Measurements from ENCODE around the gene COX4I1.
"Not testable (repeated sequence)": the region's sequence is repeated elsewhere in the genome, so short reads cannot be mapped to it uniquely, and the experiment has no call there.

The COX4I1 gene

GRCh38 chr16:85800321-85800669 lies 800 bp downstream of the COX4I1 start:
- no peak for DNase-seq (ENCODE audit: low read depth in 2 of 2)

DNA sequence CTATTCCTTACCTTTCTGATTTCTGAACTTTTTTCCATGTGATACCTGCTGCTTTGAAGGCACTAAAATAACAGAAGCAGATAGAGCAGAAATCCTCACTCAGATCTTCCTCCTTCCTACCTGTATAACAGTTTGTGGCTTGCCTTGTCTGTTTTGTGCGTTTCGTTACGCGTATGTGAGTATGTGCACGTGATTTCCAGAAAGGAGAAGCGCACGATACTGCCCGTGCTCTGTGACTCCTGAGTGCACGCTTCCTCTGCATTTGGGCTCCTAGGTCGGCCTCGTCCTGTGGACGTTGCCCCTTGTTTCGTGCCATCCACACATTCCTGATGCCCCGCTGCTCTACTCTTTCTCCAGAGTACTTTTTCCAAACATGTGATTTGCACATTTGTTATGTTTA lies 4.1 kb downstream of the COX4I1 start:
- DNase-seq (ENCODE audit: low read depth in 2 of 2), result no peak

- no peak for DNase-seq (ENCODE audit: low read depth in 2 of 2)
Observed at GRCh38 chr16:85805442-85806045, 6.0 kb downstream of the COX4I1 start.

GRCh38 chr16:85806539-85806938 lies 7.0 kb downstream of the COX4I1 start:
- no peak for DNase-seq (ENCODE audit: low read depth in 2 of 2)

DNA sequence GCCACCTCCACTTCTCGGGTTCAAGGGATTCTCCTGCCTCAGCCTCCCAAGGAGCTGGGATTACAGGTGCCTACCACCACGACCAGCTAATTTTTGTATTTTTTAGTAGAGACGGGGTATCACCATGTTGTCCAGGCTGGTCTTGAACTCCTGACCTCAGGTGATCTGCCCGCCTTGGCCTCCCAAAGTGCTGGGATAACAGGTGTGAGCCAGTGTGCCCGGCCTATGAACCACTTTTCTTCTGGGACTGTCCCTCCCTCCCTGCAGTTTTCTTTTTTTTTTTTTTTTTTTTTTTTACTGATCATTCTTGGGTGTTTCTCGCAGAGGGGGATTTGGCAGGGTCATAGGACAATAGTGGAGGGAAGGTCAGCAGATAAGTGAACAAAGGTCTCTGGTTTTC lies 7.8 kb downstream of the COX4I1 start:
- not testable (repeated sequence) for DNase-seq (ENCODE audit: low read depth in 2 of 2)

GRCh38 chr16:85808104-85808503 lies 8.6 kb downstream of the COX4I1 start:
- DNase-seq (ENCODE audit: low read depth in 2 of 2), result not testable (repeated sequence)

DNA sequence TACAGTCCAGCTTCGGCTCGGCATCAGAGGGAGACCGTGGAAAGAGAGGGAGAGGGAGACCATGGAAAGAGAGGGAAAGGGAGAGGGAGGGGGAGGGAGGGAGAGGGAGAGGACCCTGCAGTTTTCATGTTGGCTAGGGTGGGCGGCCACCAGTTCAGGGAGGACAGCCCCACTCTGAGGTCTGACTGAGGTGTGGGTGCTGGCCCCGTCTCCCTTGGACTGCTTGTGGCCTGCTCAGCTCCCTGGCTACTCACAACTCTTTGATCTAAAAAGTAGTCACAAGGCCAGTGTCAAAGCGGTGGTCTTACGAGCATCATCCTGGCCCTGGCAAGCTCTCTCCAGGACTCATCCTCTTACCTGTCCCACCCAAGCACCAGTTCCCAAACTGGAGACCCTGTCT lies 9.4 kb downstream of the COX4I1 start:
- no peak for DNase-seq (ENCODE audit: low read depth in 2 of 2)

GRCh38 chr16:85809645-85810044 lies 10.2 kb downstream of the COX4I1 start:
- DNase-seq (ENCODE audit: low read depth in 2 of 2), result no peak

DNA sequence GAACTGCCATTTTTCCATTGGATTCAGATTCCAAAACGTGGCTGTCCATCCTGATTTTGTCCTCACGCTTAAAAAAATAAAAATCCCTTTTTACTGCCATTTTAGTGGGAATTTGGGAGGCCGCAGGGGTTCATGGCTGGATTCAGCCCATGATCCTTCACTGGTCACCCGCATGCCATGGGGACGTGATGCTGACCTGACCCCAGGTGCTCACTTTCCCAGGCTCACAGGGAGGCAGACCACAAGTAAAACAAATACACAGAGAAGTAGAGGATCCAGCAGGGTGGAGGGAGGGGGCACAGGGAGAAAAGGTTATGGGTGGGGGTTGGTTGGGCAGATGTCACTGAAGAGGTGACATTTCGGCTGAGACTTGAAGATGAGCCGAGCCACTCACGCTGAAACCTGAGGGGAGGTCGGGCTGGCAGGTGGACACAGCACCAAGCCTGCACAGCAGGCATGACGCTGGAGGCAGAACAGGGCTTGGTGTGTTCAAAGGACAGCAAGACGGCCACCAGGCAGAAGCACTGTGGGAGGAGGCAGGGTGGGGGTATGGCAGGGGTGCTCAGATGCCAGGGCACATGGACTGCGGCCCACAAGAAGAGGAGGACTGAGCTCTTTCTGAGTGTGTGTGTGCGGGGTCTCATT lies 10.7 kb downstream of the COX4I1 start:
- no peak for DNase-seq (ENCODE audit: low read depth in 2 of 2)

DNA sequence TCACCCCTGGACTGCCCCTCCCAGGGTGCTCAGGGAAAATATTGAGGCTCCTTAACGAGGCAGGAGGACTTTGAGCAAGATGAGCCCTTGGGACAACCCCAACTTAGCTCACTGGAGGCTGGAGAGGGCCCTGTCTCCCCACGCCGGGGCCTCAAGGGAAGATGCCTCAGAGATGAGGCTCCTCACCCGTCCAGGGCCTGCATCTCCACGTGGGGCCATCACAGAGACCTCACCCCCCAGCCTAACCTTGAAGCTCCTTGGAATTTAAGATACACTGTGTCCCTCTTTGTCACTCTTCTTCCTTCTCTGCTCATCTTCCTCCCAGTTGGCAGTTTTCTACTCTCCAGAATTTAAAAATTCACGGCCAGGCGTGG lies 11.2 kb downstream of the COX4I1 start:
- no peak for DNase-seq (ENCODE audit: low read depth in 2 of 2)

- DNase-seq (ENCODE audit: low read depth in 2 of 2), result no peak
Observed at GRCh38 chr16:85812031-85812807, 12.7 kb downstream of the COX4I1 start.

DNA sequence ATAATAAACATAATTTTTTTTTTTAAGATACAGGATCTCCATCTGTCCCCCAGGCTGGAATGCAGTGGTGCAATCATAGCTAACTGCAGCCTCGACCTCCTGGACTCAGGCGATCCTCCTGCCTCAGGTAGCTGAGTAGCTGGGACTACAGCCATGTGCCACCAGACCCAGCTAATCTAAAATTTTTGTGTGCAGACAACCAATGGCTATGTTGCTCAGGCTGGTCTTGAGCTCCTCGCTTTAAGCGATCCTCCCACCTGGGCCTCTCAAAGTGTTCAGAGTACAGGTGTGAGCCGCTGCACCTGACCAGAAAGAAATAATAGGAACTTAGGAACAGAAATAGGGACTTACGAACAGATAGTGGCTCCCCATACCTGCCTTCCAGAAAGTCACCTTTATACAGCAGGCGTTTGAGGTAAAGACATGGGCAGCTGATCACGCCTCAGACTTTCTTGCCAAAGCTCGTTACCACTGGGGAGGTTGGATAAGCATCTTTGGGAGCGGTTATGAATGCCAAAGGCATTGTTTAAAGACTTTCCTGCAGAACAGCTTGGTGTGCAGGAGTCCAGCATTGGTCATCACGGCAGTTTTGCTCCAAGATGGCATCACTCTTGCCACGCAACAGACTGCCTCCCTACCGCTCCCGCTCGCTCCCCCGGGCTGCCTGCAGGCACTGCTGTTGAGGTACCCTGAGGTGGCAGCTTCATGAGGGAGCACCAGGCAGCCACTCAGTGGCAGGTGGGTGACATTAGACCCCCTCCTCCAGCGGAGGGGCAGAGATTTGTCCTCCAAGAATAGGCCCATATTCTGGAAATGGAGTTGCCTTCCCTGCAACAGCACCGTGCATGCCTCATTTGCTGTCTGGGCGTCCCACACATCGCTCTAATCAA lies 13.6 kb downstream of the COX4I1 start:
- no peak for DNase-seq (ENCODE audit: low read depth in 2 of 2)

GRCh38 chr16:85816159-85816558 lies 16.7 kb downstream of the COX4I1 start:
- DNase-seq (ENCODE audit: low read depth in 2 of 2), result no peak

GRCh38 chr16:85817195-85817594 lies 17.7 kb downstream of the COX4I1 start:
- not testable (repeated sequence) for DNase-seq (ENCODE audit: low read depth in 2 of 2)

DNA sequence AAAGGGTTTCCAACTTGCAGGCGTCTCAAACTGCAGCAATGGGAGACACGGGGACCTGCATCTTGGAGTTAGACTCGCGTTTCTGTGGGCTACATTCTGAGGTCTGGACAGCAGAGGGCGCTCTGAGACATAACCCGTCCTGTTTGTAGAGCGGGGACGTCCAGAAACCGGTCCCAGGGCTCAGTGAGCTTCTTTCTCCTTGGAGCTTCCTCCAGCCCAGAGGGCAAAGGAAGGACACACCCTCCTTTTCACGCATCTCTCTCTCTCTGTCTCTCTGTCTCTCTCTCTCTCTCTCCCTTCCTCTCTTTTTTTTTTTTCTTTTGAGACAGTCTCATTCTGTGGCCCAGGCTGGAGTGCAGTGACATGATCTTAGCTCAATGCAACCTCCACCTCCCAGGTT lies 19.8 kb downstream of the COX4I1 start:
- DNase-seq (ENCODE audit: low read depth in 2 of 2), result peak; percentile 49 to 69

GRCh38 chr16:85819771-85820170 lies 20.3 kb downstream of the COX4I1 start:
- DNase-seq (ENCODE audit: low read depth in 2 of 2), result no peak

- DNase-seq (ENCODE audit: low read depth in 2 of 2), result no peak
Observed at GRCh38 chr16:85820604-85821372, 21.3 kb downstream of the COX4I1 start.

DNA sequence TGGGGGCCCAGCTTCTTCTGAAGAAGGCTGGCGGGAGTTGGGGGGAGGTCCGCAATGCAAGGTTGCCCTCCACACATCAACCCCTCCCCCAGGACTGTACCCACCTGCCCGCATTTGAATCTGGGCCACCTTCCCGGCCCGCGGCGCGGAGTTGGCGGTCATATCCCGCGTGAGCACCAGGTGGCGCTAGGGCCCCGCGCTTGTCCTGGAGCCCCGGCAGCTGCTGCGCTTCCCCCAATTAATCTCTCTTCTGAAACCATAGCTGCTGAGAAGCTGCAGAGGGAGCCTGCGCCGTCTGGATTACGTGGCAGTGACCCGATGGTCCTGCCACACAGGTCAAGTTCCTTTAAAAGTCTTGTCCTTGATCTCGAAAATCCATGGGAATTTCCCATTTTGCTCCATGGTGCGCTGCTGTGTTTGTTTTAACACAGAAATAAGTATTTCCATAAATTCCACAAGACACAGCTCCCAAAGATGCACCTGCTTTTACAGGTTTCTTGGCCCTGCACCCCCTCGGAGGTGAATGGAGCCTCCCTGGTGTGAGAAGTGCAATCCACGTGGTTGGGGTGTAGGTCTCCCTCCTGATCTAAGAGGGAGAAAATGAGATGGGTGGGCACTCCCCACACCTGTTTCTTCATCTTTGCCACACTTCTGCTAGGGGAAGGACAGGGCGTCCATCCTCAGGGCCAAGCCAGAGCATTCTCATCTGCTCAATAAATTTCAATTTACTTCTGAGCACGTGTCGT lies 22.1 kb downstream of the COX4I1 start:
- DNase-seq (ENCODE audit: low read depth in 2 of 2), result peak; percentile 56 to 58

GRCh38 chr16:85822145-85822544 lies 22.6 kb downstream of the COX4I1 start:
- DNase-seq (ENCODE audit: low read depth in 2 of 2), result no peak

DNA sequence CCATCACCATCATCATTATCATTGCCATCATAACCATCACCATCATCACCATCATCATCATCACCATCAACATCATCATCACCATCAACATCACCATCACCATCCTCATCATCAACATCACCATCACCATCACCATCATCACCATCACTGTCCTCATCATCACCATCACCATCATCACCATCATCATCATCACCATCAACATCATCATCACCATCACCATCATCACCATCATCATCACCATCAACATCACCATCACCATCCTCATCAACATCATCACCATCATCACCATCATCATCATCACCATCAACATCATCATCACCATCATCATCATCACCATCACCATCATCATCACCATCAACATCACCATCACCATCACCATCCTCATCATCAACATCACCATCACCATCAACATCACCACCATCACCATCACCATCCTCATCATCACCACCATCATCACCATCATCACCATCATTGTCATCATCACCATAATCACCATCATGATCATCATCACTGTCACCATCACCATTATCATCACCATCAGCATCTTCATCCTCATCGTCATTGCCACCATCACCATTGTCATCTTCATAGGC lies 23.9 kb downstream of the COX4I1 start:
- no peak for DNase-seq (ENCODE audit: low read depth in 2 of 2)
